Measurements from ENCODE around the gene RORB. TPM values are rescaled to one million over a fixed set of nuclear protein-coding genes. Genes with fewer than 3 reads are reported as not detected.

The RORB gene
- total RNA-seq (2022) (not detected in 2 replicates), Bru-seq, nascent RNA (not detected), BruChase-seq, experiment 1, labeled RNA remaining after a 2-hour chase (not detected), BruChase-seq, experiment 2, labeled RNA remaining after a 6-hour chase (percentile 0 among the genes with signal in this experiment)
- long read RNA-seq: 0 reads

DNA sequence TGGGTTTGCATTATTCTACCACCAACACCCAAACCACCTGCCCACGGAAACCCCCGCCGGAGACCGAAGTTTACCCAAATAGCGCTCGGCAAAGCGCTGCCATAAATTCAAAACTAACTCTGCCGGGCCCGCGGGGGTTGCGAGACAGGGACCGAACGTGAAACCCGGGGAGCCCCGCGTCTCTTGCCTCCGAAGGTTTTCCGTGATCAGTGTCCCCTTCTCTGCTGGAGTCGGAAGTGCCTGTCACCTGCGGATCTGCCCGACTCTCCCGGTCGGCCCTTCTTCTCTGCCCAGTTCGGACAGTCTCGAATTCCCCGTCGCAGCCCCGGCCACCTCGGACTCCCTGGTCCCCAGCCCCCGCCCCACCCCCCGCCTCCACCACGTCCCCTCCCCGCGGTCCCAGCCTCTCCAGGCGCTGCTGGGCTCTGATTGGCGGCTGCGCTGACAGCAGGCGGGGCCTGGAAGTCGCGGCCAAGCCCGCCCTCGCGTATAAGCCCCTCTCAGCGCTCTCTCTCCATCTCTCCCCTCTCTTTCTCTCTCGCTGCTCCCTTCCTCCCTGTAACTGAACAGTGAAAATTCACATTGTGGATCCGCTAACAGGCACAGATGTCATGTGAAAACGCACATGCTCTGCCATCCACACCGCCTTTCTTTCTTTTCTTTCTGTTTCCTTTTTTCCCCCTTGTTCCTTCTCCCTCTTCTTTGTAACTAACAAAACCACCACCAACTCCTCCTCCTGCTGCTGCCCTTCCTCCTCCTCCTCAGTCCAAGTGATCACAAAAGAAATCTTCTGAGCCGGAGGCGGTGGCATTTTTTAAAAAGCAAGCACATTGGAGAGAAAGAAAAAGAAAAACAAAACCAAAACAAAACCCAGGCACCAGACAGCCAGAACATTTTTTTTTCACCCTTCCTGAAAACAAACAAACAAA, at the start of gene RORB:
TSS of gene RORB (plus strand) at position 517 of the 929 bp plus-strand sequence. CDS start 642 bp downstream, outside the sequence.
- H3K4me3 ChIP-seq (ENCODE audit: low read depth, low read length): peak within 1 kb of the TSS; percentile 18
- DNase-seq: peak; percentile 6 to 19
- H3K4me3 Mint-ChIP-seq (ENCODE audit: unreplicated experiment): peak within 1 kb of the TSS; percentile 74
- H3K4me1 ChIP-seq: no peaks in the 10 kb centered on the region
- H3K27ac Mint-ChIP-seq (ENCODE audit: unreplicated experiment): no peak within 1 kb of the TSS
- no peaks in the 10 kb centered on the region for H3K36me3 ChIP-seq (ENCODE audit: control insufficient read depth, insufficient read depth, low read length)
- no peaks in the 10 kb centered on the region for H3K9me3 ChIP-seq
- H3K27me3 ChIP-seq (replicated peaks; ENCODE audit: control insufficient read depth, insufficient read depth, low read length): no peaks in the 10 kb centered on the region
- peaks cover 7% of the 10 kb centered on the region for H3K27me3 Mint-ChIP-seq (ENCODE audit: insufficient read depth, unreplicated experiment)
- no peaks in the 10 kb centered on the region for H3K36me3 Mint-ChIP-seq (ENCODE audit: insufficient read depth, unreplicated experiment)
- ChIA-PET POLR2A (no interaction called here), CTCF (no interaction called here)
- intact Hi-C loops (cut with micrococcal nuclease; ENCODE audit: unreplicated experiment): no loop called here
- BruUV-seq (replicated peaks): no TSS peak
- H3K9me3 Mint-ChIP-seq (ENCODE audit: unreplicated experiment): no peaks in the 10 kb centered on the region
- no peak for TF ChIP-seq CTCF (IDR thresholded peaks at IDR 0.05; ENCODE audit: insufficient read depth in 1 of 2, low read depth in 1 of 2, low read length in 1 of 2, severe bottlenecking in 1 of 2, unreplicated experiment in 1 of 2)
- peaks cover 6% of the 10 kb centered on the region for H3K4me1 Mint-ChIP-seq (ENCODE audit: low read depth, unreplicated experiment)

DNA sequence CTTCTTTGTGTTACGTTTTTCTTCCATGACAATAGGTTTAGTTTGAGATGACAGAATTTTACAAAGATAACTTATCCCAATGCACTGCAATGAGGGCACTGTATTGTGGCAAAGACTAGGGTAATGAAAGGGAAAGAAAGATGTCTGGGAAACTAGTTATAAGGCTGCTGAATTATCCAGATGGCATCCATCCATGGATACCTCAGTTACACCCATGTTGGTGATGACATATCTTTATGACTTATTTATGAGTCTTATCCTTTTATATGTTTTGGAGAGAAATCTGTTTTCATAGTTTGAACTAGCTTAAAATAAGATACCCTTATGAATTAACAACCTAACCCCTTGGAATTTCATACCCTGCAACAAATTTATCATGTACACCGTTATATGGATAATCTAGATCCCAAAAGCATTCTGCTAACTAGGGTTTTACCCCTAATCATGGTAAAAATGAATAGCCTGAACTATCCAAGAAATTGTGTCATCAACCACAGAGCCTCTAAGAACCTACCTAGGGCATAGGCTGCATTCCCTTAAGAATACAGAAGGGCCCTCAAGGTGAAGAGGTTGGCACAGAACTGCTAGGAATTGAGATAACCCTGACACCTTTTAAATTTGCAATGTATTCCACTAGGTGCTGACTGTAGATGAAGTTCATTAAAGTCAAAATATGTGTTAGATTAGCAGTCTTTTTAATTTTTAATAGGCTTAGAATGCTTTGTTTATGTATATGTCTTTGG, 49.5 kb upstream of the RORB start:
- no peak for DNase-seq
- Mint-ChIP-seq H3K27me3 (ENCODE audit: insufficient read depth, unreplicated experiment) (no peaks in the 10 kb centered on the region), H3K27ac (ENCODE audit: unreplicated experiment) (no peak overlapping the region), H3K4me3 (ENCODE audit: unreplicated experiment) (no peak overlapping the region), H3K4me1 (ENCODE audit: low read depth, unreplicated experiment) (no peaks in the 10 kb centered on the region), H3K36me3 (ENCODE audit: insufficient read depth, unreplicated experiment) (no peaks in the 10 kb centered on the region), H3K9me3 (ENCODE audit: unreplicated experiment) (no peaks in the 10 kb centered on the region)
- no peaks in the 10 kb centered on the region for H3K36me3 ChIP-seq (ENCODE audit: control insufficient read depth, insufficient read depth, low read length)
- intact Hi-C loops (cut with micrococcal nuclease; ENCODE audit: unreplicated experiment): no loop called here
- TF ChIP-seq CTCF (IDR thresholded peaks at IDR 0.05; ENCODE audit: insufficient read depth in 1 of 2, low read depth in 1 of 2, low read length in 1 of 2, severe bottlenecking in 1 of 2, unreplicated experiment in 1 of 2): no peak
- POLR2A ChIA-PET: no interaction called here
- H3K4me1 ChIP-seq: no peaks in the 10 kb centered on the region
- BruUV-seq (replicated peaks): no TSS peak
- CTCF ChIA-PET: no interaction called here
- no peak overlapping the region for H3K4me3 ChIP-seq (ENCODE audit: low read depth, low read length)
- H3K9me3 ChIP-seq: no peaks in the 10 kb centered on the region
- no peaks in the 10 kb centered on the region for H3K27me3 ChIP-seq (replicated peaks; ENCODE audit: control insufficient read depth, insufficient read depth, low read length)

GRCh38 chr9:74449060-74449459, 48.1 kb upstream of the RORB start:
- Mint-ChIP-seq H3K4me3 (ENCODE audit: unreplicated experiment) (no peak overlapping the region), H3K27me3 (ENCODE audit: insufficient read depth, unreplicated experiment) (no peaks in the 10 kb centered on the region), H3K27ac (ENCODE audit: unreplicated experiment) (no peak overlapping the region), H3K9me3 (ENCODE audit: unreplicated experiment) (no peaks in the 10 kb centered on the region), H3K4me1 (ENCODE audit: low read depth, unreplicated experiment) (no peaks in the 10 kb centered on the region), H3K36me3 (ENCODE audit: insufficient read depth, unreplicated experiment) (no peaks in the 10 kb centered on the region)
- Histone ChIP-seq H3K27me3 (replicated peaks; ENCODE audit: control insufficient read depth, insufficient read depth, low read length) (no peaks in the 10 kb centered on the region), H3K4me1 (no peaks in the 10 kb centered on the region), H3K36me3 (ENCODE audit: control insufficient read depth, insufficient read depth, low read length) (no peaks in the 10 kb centered on the region), H3K4me3 (ENCODE audit: low read depth, low read length) (no peak overlapping the region), H3K9me3 (no peaks in the 10 kb centered on the region)
- POLR2A ChIA-PET: no interaction called here
- TF ChIP-seq CTCF (IDR thresholded peaks at IDR 0.05; ENCODE audit: insufficient read depth in 1 of 2, low read depth in 1 of 2, low read length in 1 of 2, severe bottlenecking in 1 of 2, unreplicated experiment in 1 of 2): no peak
- no peak for DNase-seq
- intact Hi-C loops (cut with micrococcal nuclease; ENCODE audit: unreplicated experiment): no loop called here
- BruUV-seq (replicated peaks): no TSS peak
- CTCF ChIA-PET: no interaction called here
